A549 treated with dexamethasone at 1 μM for 4 hours (cell line): ENCODE measurements around the gene AIDA. TPM values are rescaled to one million over a fixed set of nuclear protein-coding genes. Genes with fewer than 3 reads are reported as not detected.

Source experiments
- total RNA-seq: library from RNA; stranded (reverse); fragments of 200-300 nt; extraction: Qiagen RNA extraction; gene quantifications from 5 replicates; pipeline ENCODE4 v1.2.3, GENCODE V29; 2022

Gene AIDA, protein sequence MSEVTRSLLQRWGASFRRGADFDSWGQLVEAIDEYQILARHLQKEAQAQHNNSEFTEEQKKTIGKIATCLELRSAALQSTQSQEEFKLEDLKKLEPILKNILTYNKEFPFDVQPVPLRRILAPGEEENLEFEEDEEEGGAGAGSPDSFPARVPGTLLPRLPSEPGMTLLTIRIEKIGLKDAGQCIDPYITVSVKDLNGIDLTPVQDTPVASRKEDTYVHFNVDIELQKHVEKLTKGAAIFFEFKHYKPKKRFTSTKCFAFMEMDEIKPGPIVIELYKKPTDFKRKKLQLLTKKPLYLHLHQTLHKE
- 65.7 to 80.6 TPM (median 70.9 TPM) in 5 replicates for total RNA-seq

DNA sequence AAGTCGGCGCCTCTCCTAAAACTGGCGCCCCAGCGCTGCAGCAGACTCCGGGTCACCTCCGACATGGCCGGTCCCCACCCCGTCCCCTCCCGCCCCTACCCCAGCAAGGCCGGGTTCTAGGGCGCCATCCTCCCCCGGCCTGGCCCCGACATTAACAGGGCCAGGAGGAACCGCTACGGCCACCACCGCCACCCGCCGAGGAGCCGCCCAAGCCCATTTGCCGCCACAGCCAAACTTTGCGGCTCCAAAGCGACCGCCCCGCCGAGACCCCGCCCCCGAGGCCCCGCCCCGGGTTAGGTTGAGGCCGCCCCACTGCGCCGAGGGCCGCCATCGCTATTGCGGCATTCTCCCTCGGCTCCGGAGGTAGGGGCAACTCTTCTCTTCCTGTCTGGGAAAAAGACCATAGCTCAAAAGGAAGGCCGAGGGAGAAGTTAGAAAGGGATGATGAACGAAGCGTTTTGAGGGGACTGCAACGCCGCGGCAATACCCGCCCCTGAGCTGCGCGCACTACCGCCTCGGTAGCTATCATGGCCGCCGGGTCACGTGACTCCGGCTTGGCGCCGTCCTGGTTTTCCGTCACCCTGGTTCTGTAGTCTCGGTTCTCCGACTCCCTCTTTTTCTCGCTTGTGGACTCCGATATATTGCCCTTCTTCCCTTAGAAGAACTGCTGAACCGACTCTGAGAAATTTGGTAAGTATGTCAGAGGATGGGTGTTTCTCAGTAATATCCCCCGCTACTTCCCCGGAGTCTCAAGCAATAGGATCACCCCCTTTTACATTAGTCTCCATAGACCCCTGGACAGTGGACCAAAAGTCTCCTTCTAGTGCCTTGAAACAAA is at the start of gene AIDA, which contains the start of gene BROX:
Gene AIDA, minus strand, starts transcription at position 239 of the 838 bp plus-strand sequence. Its CDS starts 174 bp downstream, at position 65.
Gene BROX, plus strand, starts transcription at position 312 of the 838 bp plus-strand sequence. CDS start 3,136 bp downstream, outside the sequence.

DNA sequence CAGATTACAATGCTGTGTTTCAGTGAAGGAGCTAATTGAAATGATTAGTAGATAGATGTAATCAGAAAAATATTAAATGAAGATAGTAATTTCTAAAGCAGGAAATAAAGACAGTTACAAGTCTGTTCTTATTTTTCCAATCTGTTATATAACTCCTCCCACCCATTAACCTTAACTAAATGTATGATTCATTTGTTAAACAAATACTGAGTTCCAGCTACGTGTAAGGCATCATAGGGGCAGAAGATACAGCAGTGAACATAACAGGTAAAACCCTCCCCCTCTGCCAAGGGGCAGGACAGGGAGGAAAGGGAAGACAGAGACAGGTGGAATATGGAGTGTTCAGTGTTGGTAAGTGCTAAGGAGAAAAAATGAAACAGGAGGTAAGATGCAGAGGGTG is 24.7 kb upstream of the AIDA start, which contains the start of gene FAM177B:
Gene FAM177B, plus strand, starts transcription at position 231 of the 400 bp plus-strand sequence. CDS start 9,344 bp downstream, outside the sequence.

Other genes starting within 250 kb of the AIDA start
- 9.2 to 12.0 TPM (median 10.2 TPM) in 5 replicates for gene HHIPL2, start 164.4 kb downstream of the AIDA start, total RNA-seq
- 8.2 to 10.1 TPM (median 8.7 TPM) in 5 replicates for gene TAF1A, start 122.6 kb downstream of the AIDA start, total RNA-seq
- 17.2 to 25.9 TPM (median 24.6 TPM) in 5 replicates for gene MIA3, start 94.4 kb downstream of the AIDA start, total RNA-seq
- gene BROX, start 73 bp upstream of the AIDA start, total RNA-seq, result 19.1 to 28.1 TPM (median 24.1 TPM) in 5 replicates
- gene FAM177B, start 24.7 kb upstream of the AIDA start, total RNA-seq, result not detected in 5 replicates
- 1.5 to 2.3 TPM (median 2.1 TPM) in 5 replicates for gene DISP1, start 102.5 kb upstream of the AIDA start, total RNA-seq